ENCODE data around the gene WDFY4.

The WDFY4 gene

DNA sequence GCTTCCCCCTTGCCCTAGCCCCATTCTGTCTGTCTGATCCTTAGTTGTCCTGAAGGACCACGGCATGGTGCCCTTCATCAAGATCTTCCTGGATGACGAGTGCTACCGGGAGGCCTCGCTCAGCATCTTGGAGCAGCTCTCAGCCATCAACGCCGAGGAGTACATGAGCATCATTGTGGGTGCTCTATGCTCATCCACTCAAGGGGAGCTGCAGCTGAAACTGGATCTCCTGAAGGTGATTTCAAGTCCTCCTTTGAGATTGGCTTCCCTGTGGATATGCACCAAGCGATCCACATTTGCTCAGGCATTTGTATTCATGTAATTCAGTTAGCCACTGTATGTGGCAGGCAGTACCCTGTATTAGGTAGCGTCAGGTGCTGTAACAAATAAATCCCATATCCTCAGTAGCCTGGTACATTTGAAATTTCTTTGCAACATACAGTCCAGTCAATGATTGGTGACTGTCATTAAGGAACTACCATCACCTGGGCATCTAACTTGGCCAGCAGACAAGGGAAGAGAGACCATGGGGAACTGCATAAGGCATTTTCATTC is 51.2 kb downstream of the WDFY4 start:
- peaks cover 31% of the 10 kb centered on the region for H3K36me3 ChIP-seq (ENCODE audit: low read length)
- no peak overlapping the region for H3K9ac ChIP-seq (ENCODE audit: low read length)
- H3K9me3 ChIP-seq (ENCODE audit: insufficient read depth, low read length) = no peaks in the 10 kb centered on the region
- H3K79me2 ChIP-seq (ENCODE audit: insufficient read depth, low read length) = no peaks in the 10 kb centered on the region
- TF ChIP-seq, protein P1, sequence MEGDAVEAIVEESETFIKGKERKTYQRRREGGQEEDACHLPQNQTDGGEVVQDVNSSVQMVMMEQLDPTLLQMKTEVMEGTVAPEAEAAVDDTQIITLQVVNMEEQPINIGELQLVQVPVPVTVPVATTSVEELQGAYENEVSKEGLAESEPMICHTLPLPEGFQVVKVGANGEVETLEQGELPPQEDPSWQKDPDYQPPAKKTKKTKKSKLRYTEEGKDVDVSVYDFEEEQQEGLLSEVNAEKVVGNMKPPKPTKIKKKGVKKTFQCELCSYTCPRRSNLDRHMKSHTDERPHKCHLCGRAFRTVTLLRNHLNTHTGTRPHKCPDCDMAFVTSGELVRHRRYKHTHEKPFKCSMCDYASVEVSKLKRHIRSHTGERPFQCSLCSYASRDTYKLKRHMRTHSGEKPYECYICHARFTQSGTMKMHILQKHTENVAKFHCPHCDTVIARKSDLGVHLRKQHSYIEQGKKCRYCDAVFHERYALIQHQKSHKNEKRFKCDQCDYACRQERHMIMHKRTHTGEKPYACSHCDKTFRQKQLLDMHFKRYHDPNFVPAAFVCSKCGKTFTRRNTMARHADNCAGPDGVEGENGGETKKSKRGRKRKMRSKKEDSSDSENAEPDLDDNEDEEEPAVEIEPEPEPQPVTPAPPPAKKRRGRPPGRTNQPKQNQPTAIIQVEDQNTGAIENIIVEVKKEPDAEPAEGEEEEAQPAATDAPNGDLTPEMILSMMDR (IDR thresholded peaks at IDR 0.05; ENCODE audit: insufficient read depth, low read length, poor library complexity, severe bottlenecking) = no peak
- TF ChIP-seq EZH2phosphoT487 (conservative IDR thresholded peaks at IDR 0.05; ENCODE audit: low read length) = no peak
- H3K9me2 ChIP-seq (replicated peaks; ENCODE audit: insufficient read depth, low read length) = no peaks in the 10 kb centered on the region
- no peak overlapping the region for H3K4me3 ChIP-seq (ENCODE audit: insufficient read depth, low read length, poor library complexity, severe bottlenecking)
- no peak overlapping the region for H2AFZ ChIP-seq (ENCODE audit: low read depth, low read length, severe bottlenecking)
- no peak overlapping the region for H3K4me2 ChIP-seq (ENCODE audit: low read depth, low read length, poor library complexity, severe bottlenecking)
- no peak overlapping the region for H3K27ac ChIP-seq (ENCODE audit: low read depth, low read length)
- no peaks in the 10 kb centered on the region for H4K20me1 ChIP-seq (ENCODE audit: low read depth, low read length)
- no peaks in the 10 kb centered on the region for H3K27me3 ChIP-seq (ENCODE audit: low read length)
- no peaks in the 10 kb centered on the region for H3F3A ChIP-seq (ENCODE audit: insufficient read depth)

DNA sequence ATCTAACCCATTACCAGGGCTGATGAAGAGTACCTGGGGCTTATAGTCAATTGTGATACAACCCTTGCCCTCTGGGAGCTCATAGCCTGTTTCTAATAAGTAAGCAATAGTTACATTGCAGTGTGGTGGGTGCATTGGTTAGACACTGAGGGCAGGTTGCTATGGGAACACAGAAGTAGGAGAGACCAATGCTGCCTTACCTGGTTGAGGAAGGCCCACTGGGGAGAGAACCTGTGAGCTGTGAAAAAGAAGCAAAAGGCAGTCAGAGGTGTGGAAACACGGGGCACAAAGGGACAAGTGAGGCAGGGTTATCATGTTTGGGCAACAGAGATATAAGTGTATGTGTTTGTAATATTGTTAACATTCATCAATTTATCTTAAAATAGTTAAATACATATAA is 51.9 kb downstream of the WDFY4 start:
- H2AFZ ChIP-seq (ENCODE audit: low read depth, low read length, severe bottlenecking) = no peak overlapping the region
- H4K20me1 ChIP-seq (ENCODE audit: low read depth, low read length) = no peaks in the 10 kb centered on the region
- H3K9me2 ChIP-seq (replicated peaks; ENCODE audit: insufficient read depth, low read length) = no peaks in the 10 kb centered on the region
- H3K27me3 ChIP-seq (ENCODE audit: low read length) = no peaks in the 10 kb centered on the region
- no peak for TF ChIP-seq EZH2phosphoT487 (conservative IDR thresholded peaks at IDR 0.05; ENCODE audit: low read length)
- TF ChIP-seq, protein P1 (IDR thresholded peaks at IDR 0.05; ENCODE audit: insufficient read depth, low read length, poor library complexity, severe bottlenecking) = no peak
- H3K79me2 ChIP-seq (ENCODE audit: insufficient read depth, low read length) = no peaks in the 10 kb centered on the region
- H3K4me2 ChIP-seq (ENCODE audit: low read depth, low read length, poor library complexity, severe bottlenecking) = no peak overlapping the region
- H3K4me3 ChIP-seq (ENCODE audit: insufficient read depth, low read length, poor library complexity, severe bottlenecking) = no peak overlapping the region
- no peak overlapping the region for H3K9ac ChIP-seq (ENCODE audit: low read length)
- no peaks in the 10 kb centered on the region for H3K9me3 ChIP-seq (ENCODE audit: insufficient read depth, low read length)
- no peak overlapping the region for H3K27ac ChIP-seq (ENCODE audit: low read depth, low read length)
- H3F3A ChIP-seq (ENCODE audit: insufficient read depth) = no peaks in the 10 kb centered on the region
- peaks cover 33% of the 10 kb centered on the region for H3K36me3 ChIP-seq (ENCODE audit: low read length)

DNA sequence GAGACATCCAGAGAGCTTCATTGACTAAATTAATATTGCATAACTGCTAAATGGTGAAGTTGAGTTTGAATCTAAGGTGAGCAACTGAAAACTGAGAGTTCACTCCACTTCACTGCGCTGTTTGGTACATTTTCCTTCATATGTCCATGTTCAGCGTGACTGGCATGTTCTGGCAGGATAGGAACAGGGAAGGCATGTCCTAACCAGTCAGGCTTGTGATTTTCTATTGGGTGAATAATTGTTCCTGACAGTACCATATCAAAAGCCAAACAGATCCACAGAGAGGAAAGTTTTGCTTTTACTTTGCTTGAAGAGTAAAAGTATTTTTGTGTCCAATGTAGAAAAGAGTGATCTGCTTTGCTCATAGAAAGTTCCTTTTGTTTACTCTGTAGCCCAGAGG is 53.2 kb downstream of the WDFY4 start:
- no peaks in the 10 kb centered on the region for H3K27me3 ChIP-seq (ENCODE audit: low read length)
- H3K9me3 ChIP-seq (ENCODE audit: insufficient read depth, low read length) = no peaks in the 10 kb centered on the region
- H3F3A ChIP-seq (ENCODE audit: insufficient read depth) = no peaks in the 10 kb centered on the region
- H2AFZ ChIP-seq (ENCODE audit: low read depth, low read length, severe bottlenecking) = no peak overlapping the region
- no peak overlapping the region for H3K4me2 ChIP-seq (ENCODE audit: low read depth, low read length, poor library complexity, severe bottlenecking)
- TF ChIP-seq EZH2phosphoT487 (conservative IDR thresholded peaks at IDR 0.05; ENCODE audit: low read length) = no peak
- TF ChIP-seq, protein P1 (IDR thresholded peaks at IDR 0.05; ENCODE audit: insufficient read depth, low read length, poor library complexity, severe bottlenecking) = no peak
- no peaks in the 10 kb centered on the region for H3K9me2 ChIP-seq (replicated peaks; ENCODE audit: insufficient read depth, low read length)
- H3K4me3 ChIP-seq (ENCODE audit: insufficient read depth, low read length, poor library complexity, severe bottlenecking) = no peak overlapping the region
- H3K79me2 ChIP-seq (ENCODE audit: insufficient read depth, low read length) = no peaks in the 10 kb centered on the region
- no peak overlapping the region for H3K27ac ChIP-seq (ENCODE audit: low read depth, low read length)
- H3K36me3 ChIP-seq (ENCODE audit: low read length) = peaks cover 33% of the 10 kb centered on the region
- H3K9ac ChIP-seq (ENCODE audit: low read length) = no peak overlapping the region
- no peaks in the 10 kb centered on the region for H4K20me1 ChIP-seq (ENCODE audit: low read depth, low read length)
